ENCODE results near the gene MPV17L2. TPM values are rescaled to one million over a fixed set of nuclear protein-coding genes. Genes with fewer than 3 reads are reported as not detected.

MPV17L2 gene
- total and polyA plus RNA-seq, 2 donors (not counting 3 experiments of a cell fraction or from before 2014, with no cell fraction given), result 13.8 to 27.6 TPM

DNA sequence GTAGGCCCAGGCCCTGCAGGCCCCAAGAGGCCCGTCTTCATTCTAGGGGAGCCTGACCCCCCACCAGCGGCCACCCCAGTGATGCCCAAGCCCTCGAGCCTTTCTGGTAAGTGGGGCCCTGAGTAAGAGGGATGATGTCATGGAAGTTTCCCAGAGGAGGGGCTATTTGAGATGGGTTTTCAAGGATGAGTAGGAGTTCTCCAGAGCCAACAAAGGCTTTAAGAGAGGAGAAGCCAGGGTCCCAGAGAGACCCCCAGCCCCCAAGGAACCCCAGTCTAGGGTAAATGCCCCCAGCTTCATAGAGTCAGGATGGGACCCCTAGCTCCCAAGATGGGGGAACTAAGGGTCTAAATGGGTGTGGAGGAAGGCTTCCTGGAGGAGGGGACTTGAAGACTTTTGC is 49.1 kb upstream of the MPV17L2 start:
- BruUV-seq (replicated peaks), result no TSS peak
- FAIRE-seq, result no peak
- H3K79me2 ChIP-seq (ENCODE audit: control insufficient read depth, insufficient read depth, low read length), result no peaks in the 10 kb centered on the region
- CTCF ChIA-PET, result interaction anchor here (4.1 kb wide), 1 partner anchor 31 kb away, joined by 17 read pairs; no protein-coding TSS in a partner anchor
- no peak overlapping the region for H3K9ac ChIP-seq (replicated peaks; ENCODE audit: extremely low read depth, insufficient read depth, low read length)
- dilution Hi-C loops (cut with MboI; ENCODE audit: extremely low pct_ligation_motif_present, low sequenced_read_pairs) (no loop called here), intact Hi-C loops (cut with micrococcal nuclease) (no loop called here)
- no peaks in the 10 kb centered on the region for H3K36me3 ChIP-seq (ENCODE audit: control insufficient read depth in 2 of 2, extremely low read depth in 1 of 2, insufficient read depth in 2 of 2, low read length in 2 of 2)
- POLR2A ChIA-PET, result no interaction called here
- H3K9me3 ChIP-seq (replicated peaks; ENCODE audit: control insufficient read depth, insufficient read depth, low read length), result no peaks in the 10 kb centered on the region
- no peaks in the 10 kb centered on the region for H3K27me3 ChIP-seq (ENCODE audit: control insufficient read depth in 2 of 2, insufficient read depth in 2 of 2, low read length in 2 of 2)
- no peaks in the 10 kb centered on the region for H3K9me1 ChIP-seq (replicated peaks; ENCODE audit: control insufficient read depth, extremely low read depth, insufficient read depth, low read length)
- H3K27ac ChIP-seq (ENCODE audit: insufficient read depth, low read depth, low read length), result no peak overlapping the region
- no peak overlapping the region for H2AFZ ChIP-seq (ENCODE audit: low read depth, low read length)
- no peak for TF ChIP-seq FOS (IDR thresholded peaks at IDR 0.05; ENCODE audit: borderline replicate concordance, insufficient read depth, low read length)
- no peak for TF ChIP-seq MYC (IDR thresholded peaks at IDR 0.05; ENCODE audit: low read depth, low read length)
- TF ChIP-seq, protein P1, sequence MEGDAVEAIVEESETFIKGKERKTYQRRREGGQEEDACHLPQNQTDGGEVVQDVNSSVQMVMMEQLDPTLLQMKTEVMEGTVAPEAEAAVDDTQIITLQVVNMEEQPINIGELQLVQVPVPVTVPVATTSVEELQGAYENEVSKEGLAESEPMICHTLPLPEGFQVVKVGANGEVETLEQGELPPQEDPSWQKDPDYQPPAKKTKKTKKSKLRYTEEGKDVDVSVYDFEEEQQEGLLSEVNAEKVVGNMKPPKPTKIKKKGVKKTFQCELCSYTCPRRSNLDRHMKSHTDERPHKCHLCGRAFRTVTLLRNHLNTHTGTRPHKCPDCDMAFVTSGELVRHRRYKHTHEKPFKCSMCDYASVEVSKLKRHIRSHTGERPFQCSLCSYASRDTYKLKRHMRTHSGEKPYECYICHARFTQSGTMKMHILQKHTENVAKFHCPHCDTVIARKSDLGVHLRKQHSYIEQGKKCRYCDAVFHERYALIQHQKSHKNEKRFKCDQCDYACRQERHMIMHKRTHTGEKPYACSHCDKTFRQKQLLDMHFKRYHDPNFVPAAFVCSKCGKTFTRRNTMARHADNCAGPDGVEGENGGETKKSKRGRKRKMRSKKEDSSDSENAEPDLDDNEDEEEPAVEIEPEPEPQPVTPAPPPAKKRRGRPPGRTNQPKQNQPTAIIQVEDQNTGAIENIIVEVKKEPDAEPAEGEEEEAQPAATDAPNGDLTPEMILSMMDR (IDR thresholded peaks at IDR 0.05; ENCODE audit: extremely low read depth in 1 of 2, insufficient read depth in 1 of 2, low read depth in 1 of 2, low read length in 2 of 2), result no peak
- TF ChIP-seq, protein P2, sequence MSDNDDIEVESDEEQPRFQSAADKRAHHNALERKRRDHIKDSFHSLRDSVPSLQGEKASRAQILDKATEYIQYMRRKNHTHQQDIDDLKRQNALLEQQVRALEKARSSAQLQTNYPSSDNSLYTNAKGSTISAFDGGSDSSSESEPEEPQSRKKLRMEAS (IDR thresholded peaks at IDR 0.05; ENCODE audit: insufficient read depth, insufficient read length), result no peak
- no peak for TF ChIP-seq POLR2AphosphoS5 (IDR thresholded peaks at IDR 0.05; ENCODE audit: insufficient read depth, low read depth, low read length)
- TF ChIP-seq EZH2 (IDR thresholded peaks at IDR 0.05; ENCODE audit: borderline replicate concordance, low read depth, low read length, severe bottlenecking), result no peak
- no peak for TF ChIP-seq JUN (IDR thresholded peaks at IDR 0.05; ENCODE audit: borderline replicate concordance, insufficient read depth, insufficient read length, low read depth)
- no peak for TF ChIP-seq POLR2A (IDR thresholded peaks at IDR 0.05; ENCODE audit: low read depth, low read length)
- TF ChIP-seq GATA2 (IDR thresholded peaks at IDR 0.05; ENCODE audit: insufficient read depth, insufficient read length, low read depth, low read length), result no peak
- no peak overlapping the region for H3K4me3 ChIP-seq (replicated peaks in 1 of 3; ENCODE audit: insufficient read depth in 1 of 3, low read depth in 1 of 3, low read length in 3 of 3)
- H3K4me2 ChIP-seq (ENCODE audit: insufficient read depth, low read length), result no peak overlapping the region
- no peaks in the 10 kb centered on the region for H4K20me1 ChIP-seq (replicated peaks; ENCODE audit: control insufficient read depth, extremely low read depth, insufficient read depth, low read length)
- no peak for DNase-seq (ENCODE audit: low read depth, low spot score)
- H3K4me1 ChIP-seq (ENCODE audit: control insufficient read depth, extremely low read depth, insufficient read depth, low read length), result no peaks in the 10 kb centered on the region
